K562 (cell line): ENCODE data around the gene AGO4. TPM values are rescaled to one million over a fixed set of nuclear protein-coding genes. Genes with fewer than 3 reads are reported as not detected.

ENCODE experiments used
- ATAC-seq: fragments of 200-7000 bp; cut with Tn5 transposase; 3 replicates; pipeline ENCODE4 v1.9.1; 2020; ENCODE audit warnings: moderate library complexity
- Bru-seq: library from RNA; stranded (reverse); fragments of 400-500 nt; gene quantifications from one replicate; lab custom pipeline; 2021; lab: Mats Ljungman, UMichigan
- BruChase-seq, 2 experiments: library from RNA; stranded (reverse); fragments of 400-500 nt; gene quantifications; one replicate each; lab custom pipeline; 2021; lab: Mats Ljungman, UMichigan
- BruUV-seq: library from RNA; stranded (reverse); fragments of 400-500 nt; replicated peaks from 2 replicates; lab custom pipeline; 2021; lab: Mats Ljungman, UMichigan
- CTCF ChIA-PET: fragments of 300-600 bp; formaldehyde crosslinking; extraction: SDS; loops from one replicate; lab custom pipeline; 2021; ENCODE audit warnings: low intra/inter-chr PET ratio; lab: Yijun Ruan, JAX
- POLR2A ChIA-PET: fragments of 300-600, 350-650 bp; sonication (Branson Sonifier 250); formaldehyde crosslinking; extraction: SDS; loops from one replicate; lab custom pipeline; 2021; ENCODE audit warnings: antibody characterized with exemption, inconsistent platforms; lab: Yijun Ruan, JAX
- DNase-seq, 4 experiments: peaks; one replicate each; pipeline versions ENCODE4 v3.0.0 to v3.0.0-alpha.2; 2011 to 2018; ENCODE audit warnings: low spot score in 3 of 4, mixed read lengths in 3 of 4; ENCODE audit errors: extremely low read depth in 1 of 4
- FAIRE-seq: peaks from 2 replicates; lab custom pipeline; 2011; peaks lifted over from hg19 to GRCh38; lab: Jason Lieb, UNC
- H2AFZ ChIP-seq: 2 replicates; pipeline ENCODE4 v1.6.0; 2011; ENCODE audit warnings: low read depth, low read length, control low read depth, inconsistent platforms
- H3K27ac ChIP-seq: fragments of 200-600 bp; 3 replicates; pipeline ENCODE4 v1.8.0; 2011; ENCODE audit warnings: low read depth, mild to moderate bottlenecking, control low read depth, inconsistent platforms, low read length, moderate library complexity, mixed read lengths; ENCODE audit errors: extremely low read depth
- H3K27me3 ChIP-seq, 2 experiments: fragments of 300-600 bp in 1 of 2; 2 replicates in 1 of 2; 3 replicates in 1 of 2; pipeline versions ENCODE4 v1.6.0 to v1.8.0; 2011; ENCODE audit warnings: inconsistent platforms in 2 of 2, low read length in 2 of 2, mild to moderate bottlenecking in 1 of 2, mixed read lengths in 1 of 2, moderate library complexity in 1 of 2; ENCODE audit not compliant: control insufficient read depth in 2 of 2, insufficient read depth in 2 of 2
- H3K36me3 ChIP-seq: fragments of 300-600 bp; 3 replicates; pipeline ENCODE4 v1.8.0; 2011; ENCODE audit warnings: mild to moderate bottlenecking, low read length, inconsistent platforms; ENCODE audit not compliant: control insufficient read depth, insufficient read depth
- H3K4me1 ChIP-seq, 2 experiments: fragments of 200-600 bp in 1 of 2; replicated peaks in 1 of 2; 2 replicates in 1 of 2; 3 replicates in 1 of 2; pipeline versions ENCODE4 v1.5.1 to v1.8.0; 2011; ENCODE audit warnings: inconsistent platforms in 2 of 2, low read length in 2 of 2, mild to moderate bottlenecking in 1 of 2, mixed read lengths in 1 of 2, moderate library complexity in 1 of 2; ENCODE audit not compliant: control insufficient read depth in 2 of 2, insufficient read depth in 2 of 2
- H3K4me2 ChIP-seq: 2 replicates; pipeline ENCODE4 v1.6.1; 2011; ENCODE audit warnings: low read length, control low read depth, inconsistent platforms, mixed read lengths; ENCODE audit not compliant: insufficient read depth
- H3K4me3 ChIP-seq: fragments of 200-600 bp; sonication (generic), shearing (Covaris generic); 2 replicates; pipeline ENCODE4 v1.5.1; 2016; ENCODE audit warnings: control low read depth, inconsistent platforms
- H3K79me2 ChIP-seq: fragments of 200-600 bp; 3 replicates; pipeline ENCODE4 v1.8.0; 2011; ENCODE audit warnings: low read length, inconsistent platforms; ENCODE audit not compliant: control insufficient read depth, insufficient read depth
- H3K9ac ChIP-seq, 2 experiments: 2 replicates each; pipeline versions ENCODE4 v1.6.0 to v1.6.1; 2011; ENCODE audit warnings: low read depth in 2 of 2, low read length in 2 of 2, control low read depth in 1 of 2, inconsistent platforms in 1 of 2, mild to moderate bottlenecking in 1 of 2, mixed read lengths in 1 of 2; ENCODE audit not compliant: insufficient read depth in 1 of 2
- H3K9me1 ChIP-seq: one replicate; pipeline ENCODE4 v1.6.0; 2011; ENCODE audit warnings: inconsistent platforms, mild to moderate bottlenecking, low read length, moderate library complexity; ENCODE audit not compliant: control insufficient read depth, insufficient read depth
- H3K9me3 ChIP-seq: replicated peaks from 2 replicates; pipeline ENCODE4 v1.5.1; 2011; ENCODE audit warnings: low read depth, low read length, inconsistent platforms; ENCODE audit not compliant: control insufficient read depth, insufficient read depth
- H4K20me1 ChIP-seq: replicated peaks from 2 replicates; pipeline ENCODE4 v1.6.1; 2011; ENCODE audit warnings: low read length, inconsistent platforms, mixed read lengths; ENCODE audit not compliant: control insufficient read depth, insufficient read depth
- ETV5 ChIP-seq: sonication (generic); formaldehyde crosslinking; IDR thresholded peaks from 2 replicates; pipeline ENCODE4 v1.4.0; 2020; ENCODE audit warnings: low read depth, mild to moderate bottlenecking, missing genetic modification reagents
- FOXK2 ChIP-seq, 2 experiments: fragments of 450-650 bp; IDR thresholded peaks in 1 of 2; conservative IDR thresholded peaks in 1 of 2; 2 replicates each; pipeline ENCODE4 v1.6.1; 2016; ENCODE audit warnings: low read depth in 2 of 2, mild to moderate bottlenecking in 1 of 2
- KDM1A ChIP-seq, 2 experiments: fragments of 450-650 bp; IDR thresholded peaks; 2 replicates each; pipeline ENCODE4 v1.6.1; 2016; ENCODE audit warnings: mild to moderate bottlenecking in 2 of 2
- MAFG ChIP-seq: fragments of 450-650 bp; conservative IDR thresholded peaks from 2 replicates; pipeline ENCODE4 v1.6.1; 2016; ENCODE audit warnings: missing genetic modification characterization, missing compliant biosample characterization
- MLLT1 ChIP-seq, 2 experiments: fragments of 450-650 bp; IDR thresholded peaks; 2 replicates each; pipeline ENCODE4 v1.6.1; 2016
- NR0B1 ChIP-seq: fragments of 450-650 bp; IDR thresholded peaks from one replicate; pipeline ENCODE4 v1.6.1; 2018; ENCODE audit warnings: mild to moderate bottlenecking, moderate library complexity; ENCODE audit not compliant: partially characterized antibody
- POLR2AphosphoS5 ChIP-seq: IDR thresholded peaks from 2 replicates; pipeline ENCODE4 v1.6.1; 2011; ENCODE audit warnings: mild to moderate bottlenecking, low read depth, low read length, moderate library complexity; ENCODE audit not compliant: control insufficient read depth, insufficient read depth
- POLR2B ChIP-seq: fragments of 450-650 bp; IDR thresholded peaks from 2 replicates; pipeline ENCODE4 v1.6.1; 2018; ENCODE audit warnings: low read depth; ENCODE audit not compliant: partially characterized antibody
- ZBTB9 ChIP-seq: fragments of 450-650 bp; formaldehyde crosslinking; IDR thresholded peaks from 2 replicates; pipeline ENCODE4 v1.4.0; 2020; ENCODE audit warnings: mild to moderate bottlenecking, moderate library complexity
- WGBS: fragments of 100-300 bp; shearing (Covaris generic); methylation state at CpG from one replicate; pipeline ENCODE4 v1.1.6; 2016; ENCODE audit warnings: low coverage, mixed read lengths; ENCODE audit not compliant: insufficient coverage; ENCODE audit errors: missing lambda C conversion rate; 5-methylcytosine and 5-hydroxymethylcytosine counted together
- in situ Hi-C: fragments of 300-500 bp; cut with MboI; formaldehyde crosslinking; loops from 4 replicates; pipeline ENCODE4 v1.15.0; 2018; ENCODE audit warnings: inconsistent platforms, mixed read lengths
- intact Hi-C: fragments of 100-400 bp; cut with micrococcal nuclease; formaldehyde crosslinking; loops from 2 replicates; pipeline ENCODE4 v1.14.2; 2022
- long read RNA-seq, 3 experiments: library from polyadenylated mRNA in 2 of 3; library from RNA in 1 of 3; unstranded in 2 of 3; stranded (forward) in 1 of 3; transcript quantifications; one replicate each; pipeline ENCODE4 v2.0.0, GENCODE V29; 2019 to 2022
- polyA minus RNA-seq, 3 experiments: library from RNA; depleted of rRNA, polyadenylated mRNA; stranded (reverse); fragments of >200 nt; gene quantifications; 2 replicates each; pipeline ENCODE4 v1.2.3, GENCODE V29; 2011
- polyA plus RNA-seq, 8 experiments: library from polyadenylated mRNA; depleted of rRNA in 4 of 8; stranded (reverse) in 5 of 8; unstranded in 3 of 8; fragments of >200 nt; fragmentation: Nextera tagmentation in 2 of 8; fragmentation: Illumina TruSeq in 1 of 8; extraction: Ambion mirVana in 2 of 8; extraction: Trizol in 1 of 8; gene quantifications; 2 replicates each; pipeline versions ENCODE4 v1.2.1 to v1.2.3, GENCODE V29; 2011 to 2014; ENCODE audit warnings: inconsistent platforms in 1 of 8, missing spikeins in 1 of 8
- total RNA-seq, 7 experiments: library from RNA; depleted of rRNA in 6 of 7; stranded (reverse); fragments of >200 nt in 6 of 7; fragmentation: Illumina TruSeq in 2 of 7; extraction: Trizol in 2 of 7; gene quantifications; 2 replicates each; pipeline versions ENCODE4 v1.2.1 to v1.2.3, GENCODE V29; 2011 to 2021; ENCODE audit warnings: low replicate concordance in 1 of 7

AGO4 gene
- total RNA-seq (2011; cell fraction: chromatin; rRNA removed; ENCODE audit: low replicate concordance): 17.2 and 26.4 TPM in 2 replicates
- 9.3 and 16.1 TPM in 2 replicates for total RNA-seq (2011; cell fraction: nucleolus; rRNA removed)
- total RNA-seq (2011; cell fraction: nucleoplasm; rRNA removed): 18.0 and 22.6 TPM in 2 replicates
- total RNA-seq (2014; rRNA removed) (4.5 and 6.8 TPM in 2 replicates), total RNA-seq (2014; rRNA removed; fragmentation: Illumina TruSeq; extraction: Trizol) (10.5 and 10.7 TPM in 2 replicates), total RNA-seq (2015; rRNA removed; fragmentation: Illumina TruSeq; extraction: Trizol) (6.1 and 6.4 TPM in 2 replicates), total RNA-seq (2021) (6.8 and 8.5 TPM in 2 replicates), polyA plus RNA-seq (2011; rRNA removed) (9.3 and 11.6 TPM in 2 replicates), polyA plus RNA-seq (2014; fragmentation: Illumina TruSeq; extraction: Trizol) (8.8 and 13.4 TPM in 2 replicates), polyA plus RNA-seq (2014; fragmentation: Nextera tagmentation; extraction: Ambion mirVana) (1 to 10 TPM; 1.3 to 2.2 TPM), polyA plus RNA-seq (2014; rRNA removed) (6.5 and 8.1 TPM in 2 replicates), polyA minus RNA-seq (2011; rRNA and poly(A)+ RNA removed) (23.0 and 24.1 TPM in 2 replicates), Bru-seq, nascent RNA (percentile 64 among the genes with signal in this experiment), BruChase-seq, experiment 1, labeled RNA remaining after a 2-hour chase (percentile 74 among the genes with signal in this experiment), BruChase-seq, experiment 2, labeled RNA remaining after a 6-hour chase (percentile 74 among the genes with signal in this experiment)
- polyA plus RNA-seq (2011; cell fraction: cytosol; rRNA removed): 10.7 and 11.3 TPM in 2 replicates
- polyA plus RNA-seq (2011; cell fraction: nucleus; rRNA removed): 11.4 and 15.4 TPM in 2 replicates
- polyA plus RNA-seq (2012): 7.3 and 10.0 TPM in 2 replicates
- 9.9 and 11.2 TPM in 2 replicates for polyA minus RNA-seq (2011; cell fraction: cytosol; rRNA and poly(A)+ RNA removed)
- polyA minus RNA-seq (2011; cell fraction: nucleus; rRNA and poly(A)+ RNA removed): 8.2 and 8.6 TPM in 2 replicates
- long read RNA-seq, experiment 1, full-length matches to known transcripts: 9 of 31 reads
- long read RNA-seq, experiment 1, partial matches to known transcripts: 13 of 31 reads
- long read RNA-seq, experiment 1, other reads (novel, unspliced or antisense): 9 of 31 reads
- long read RNA-seq, experiment 2, partial matches to known transcripts: 1 of 4 reads
- long read RNA-seq, experiment 2, other reads (novel, unspliced or antisense): 3 of 4 reads
- long read RNA-seq, experiment 3: 0 reads

GRCh38 chr1:35807614-35808449, at the start of gene AGO4:
AGO4 (plus strand) TSS chr1:35808016; CDS start chr1:35808417, 401 bp downstream.
- H2AFZ ChIP-seq: peak within 1 kb of the TSS; percentile 99
- H3K4me3 ChIP-seq: peak within 1 kb of the TSS; percentile 78
- ATAC-seq: peak; percentile 65
- H3K9me1 ChIP-seq: no peaks in the 10 kb centered on the region
- DNase-seq: peak; percentile 56 to 86 (median 74)
- H3K79me2 ChIP-seq: peaks cover 9% of the 10 kb centered on the region; the same call in 2 of the 3 replicates
- no peaks in the 10 kb centered on the region for H3K36me3 ChIP-seq
- FAIRE-seq: no peak
- H3K9ac ChIP-seq: peak within 1 kb of the TSS; percentile 85 to 98
- no peaks in the 10 kb centered on the region for H4K20me1 ChIP-seq
- 3% methylated on average over 47 of the region's 105 CpGs for whole genome bisulfite sequencing
- BruUV-seq: no TSS peak
- intact Hi-C loops: no loop called here
- in situ Hi-C loops: no loop called here
- H3K27ac ChIP-seq: peak within 1 kb of the TSS; percentile 77
- ChIA-PET POLR2A (interaction anchor here (0.7 kb wide), 1 partner anchor 23 kb away, joined by 3 read pairs; no protein-coding TSS in a partner anchor), CTCF (interaction anchor here (0.6 kb wide), 1 partner anchor 948 kb away, joined by 4 read pairs; no protein-coding TSS in a partner anchor)
- peaks cover 24 to 26% of the 10 kb centered on the region in 2 experiments for H3K4me1 ChIP-seq
- no peaks in the 10 kb centered on the region for H3K27me3 ChIP-seq
- H3K4me2 ChIP-seq: peak within 1 kb of the TSS; percentile 99
- no peaks in the 10 kb centered on the region for H3K9me3 ChIP-seq
- TF ChIP-seq ZBTB9: no peak
- no peak for TF ChIP-seq FOXK2 (conservative IDR thresholded peaks at IDR 0.05 in 1 of 2, IDR thresholded peaks at IDR 0.05 in 1 of 2; ENCODE audit: low read depth in 2 of 2)
- 0 out of 2 replicates have a peak, but pooled peaks have one; percentile 27 for TF ChIP-seq POLR2AphosphoS5
- peak; percentile 36 for TF ChIP-seq POLR2B
- peak in 1 of 2 experiments; percentile 54; a peak in 2 of 4 replicates for TF ChIP-seq KDM1A (IDR thresholded peaks at IDR 0.05)
- 0 out of 4 replicates have a peak, but pooled peaks of 1 of the 2 experiments have one; percentile 10 for TF ChIP-seq MLLT1 (IDR thresholded peaks at IDR 0.05)
- no peak for TF ChIP-seq MAFG (tag)
- TF ChIP-seq ETV5 (CRISPR knock-in tag): 0 out of 2 replicates have a peak, but pooled peaks have one; percentile 48
- no peak for TF ChIP-seq NR0B1
